ENCODE results near the gene OR4E1. TPM values are rescaled to one million over a fixed set of nuclear protein-coding genes. Genes with fewer than 3 reads are reported as not detected.

Gene OR4E1
- not detected for total RNA-seq

GRCh38 chr14:21673718-21674117, at the start of gene OR4E1:
Gene OR4E1 (minus strand): TSS chr14:21673818. CDS start chr14:21670935, 2,883 bp downstream.
- H3K27me3 ChIP-seq = no peaks in the 10 kb centered on the region
- H3K36me3 ChIP-seq = no peaks in the 10 kb centered on the region
- no peaks in the 10 kb centered on the region for H3K4me1 ChIP-seq
- peaks cover 0 to 4% (median 0%) of the 10 kb centered on the region in 4 donors for H3K9me3 ChIP-seq
- no peak within 1 kb of the TSS for H3K27ac ChIP-seq
- ATAC-seq (ENCODE audit: low FRiP score in 2 of 2) (no peak), DNase-seq (no peak)
- TF ChIP-seq POLR2A (IDR thresholded peaks at IDR 0.05) (no peak), CTCF (IDR thresholded peaks at IDR 0.05) (no peak), POLR2AphosphoS5 (IDR thresholded peaks at IDR 0.05) (no peak), EP300 (IDR thresholded peaks at IDR 0.05) (no peak)
- 88 to 96% methylated on average over 1 of the region's 1 CpG for WGBS, 2 donors
- no peak within 1 kb of the TSS for H3K4me3 ChIP-seq

GRCh38 chr14:21721504-21721903, 47.9 kb upstream of the OR4E1 start:
- no peak for ATAC-seq (ENCODE audit: low FRiP score in 2 of 2)
- H3K4me1 ChIP-seq = no peaks in the 10 kb centered on the region
- TF ChIP-seq POLR2AphosphoS5 (IDR thresholded peaks at IDR 0.05) (no peak), CTCF (IDR thresholded peaks at IDR 0.05) (no peak)
- H3K27me3 ChIP-seq = no peaks in the 10 kb centered on the region
- DNase-seq = no peak
- H3K36me3 ChIP-seq = no peaks in the 10 kb centered on the region
- H3K4me3 ChIP-seq = no peak overlapping the region
- no peaks in the 10 kb centered on the region for H3K9me3 ChIP-seq
- no peak overlapping the region for H3K27ac ChIP-seq
- 83% methylated on average over 3 of the region's 3 CpGs for WGBS, 2 donors

- TF ChIP-seq POLR2A (IDR thresholded peaks at IDR 0.05) (no peak), CTCF (IDR thresholded peaks at IDR 0.05) (no peak), EP300 (IDR thresholded peaks at IDR 0.05) (no peak), POLR2AphosphoS5 (IDR thresholded peaks at IDR 0.05) (no peak)
- 64 to 72% methylated on average over 3 of the region's 3 CpGs for whole genome bisulfite sequencing, 2 donors
- no peak overlapping the region for H3K4me3 ChIP-seq
- H3K27me3 ChIP-seq = no peaks in the 10 kb centered on the region
- H3K36me3 ChIP-seq = no peaks in the 10 kb centered on the region
- ATAC-seq (ENCODE audit: low FRiP score in 2 of 2) = no peak
- H3K9me3 ChIP-seq = no peaks in the 10 kb centered on the region
- H3K27ac ChIP-seq = no peak overlapping the region
- DNase-seq = no peak
- H3K4me1 ChIP-seq = no peaks in the 10 kb centered on the region
These were observed 46.2 kb upstream of the OR4E1 start for GRCh38 chr14:21719841-21720240.

- H3K27me3 ChIP-seq = no peaks in the 10 kb centered on the region
- no peak for ATAC-seq (ENCODE audit: low FRiP score in 2 of 2)
- no peak for DNase-seq
- 70 to 72% methylated on average over 6 of the region's 6 CpGs for WGBS, 2 donors
- TF ChIP-seq EP300 (IDR thresholded peaks at IDR 0.05) (no peak), POLR2AphosphoS5 (IDR thresholded peaks at IDR 0.05) (no peak), POLR2A (IDR thresholded peaks at IDR 0.05) (no peak), CTCF (IDR thresholded peaks at IDR 0.05) (no peak)
- H3K27ac ChIP-seq = no peak overlapping the region
- H3K4me1 ChIP-seq = no peaks in the 10 kb centered on the region
- H3K9me3 ChIP-seq = no peaks in the 10 kb centered on the region
- no peak overlapping the region for H3K4me3 ChIP-seq
- no peaks in the 10 kb centered on the region for H3K36me3 ChIP-seq
These were observed 40.8 kb upstream of the OR4E1 start for GRCh38 chr14:21714318-21714929.

- H3K4me1 ChIP-seq = no peaks in the 10 kb centered on the region
- TF ChIP-seq CTCF (IDR thresholded peaks at IDR 0.05) (no peak), POLR2A (IDR thresholded peaks at IDR 0.05) (no peak), EP300 (IDR thresholded peaks at IDR 0.05) (no peak), POLR2AphosphoS5 (IDR thresholded peaks at IDR 0.05) (no peak)
- no peak overlapping the region for H3K4me3 ChIP-seq
- no peak overlapping the region for H3K27ac ChIP-seq
- WGBS, 2 donors = 70 to 89% methylated on average over 2 of the region's 2 CpGs
- no peak for DNase-seq
- ATAC-seq (ENCODE audit: low FRiP score in 2 of 2) = no peak
- H3K36me3 ChIP-seq = no peaks in the 10 kb centered on the region
- no peaks in the 10 kb centered on the region for H3K9me3 ChIP-seq
- H3K27me3 ChIP-seq = no peaks in the 10 kb centered on the region
These were observed 38.4 kb upstream of the OR4E1 start for GRCh38 chr14:21712036-21712435.

Measured in upper lobe of left lung (tissue), 6 donors.